ENCODE measurements around the gene NBPF4.

DNA sequence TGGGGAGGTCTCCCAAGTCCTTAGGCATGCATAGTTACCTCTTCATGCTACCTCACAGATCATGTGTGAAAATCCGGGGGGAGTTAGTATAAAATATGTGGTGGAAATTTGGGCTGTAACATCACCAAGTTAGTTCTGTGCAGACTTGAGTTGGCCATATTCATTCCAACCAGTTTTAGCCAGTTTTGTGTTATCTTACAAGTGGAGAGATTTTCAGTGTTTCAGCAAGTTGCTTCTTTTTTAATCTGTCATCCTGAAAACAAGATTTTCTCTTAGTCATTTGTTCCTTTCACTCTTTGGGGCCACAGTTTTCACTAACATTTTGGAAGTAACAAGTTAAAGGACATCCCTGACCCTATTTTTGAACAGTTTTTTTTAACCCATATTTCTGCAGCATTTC lies 55.1 kb downstream of the NBPF4 start:
- TF ChIP-seq, protein P1, sequence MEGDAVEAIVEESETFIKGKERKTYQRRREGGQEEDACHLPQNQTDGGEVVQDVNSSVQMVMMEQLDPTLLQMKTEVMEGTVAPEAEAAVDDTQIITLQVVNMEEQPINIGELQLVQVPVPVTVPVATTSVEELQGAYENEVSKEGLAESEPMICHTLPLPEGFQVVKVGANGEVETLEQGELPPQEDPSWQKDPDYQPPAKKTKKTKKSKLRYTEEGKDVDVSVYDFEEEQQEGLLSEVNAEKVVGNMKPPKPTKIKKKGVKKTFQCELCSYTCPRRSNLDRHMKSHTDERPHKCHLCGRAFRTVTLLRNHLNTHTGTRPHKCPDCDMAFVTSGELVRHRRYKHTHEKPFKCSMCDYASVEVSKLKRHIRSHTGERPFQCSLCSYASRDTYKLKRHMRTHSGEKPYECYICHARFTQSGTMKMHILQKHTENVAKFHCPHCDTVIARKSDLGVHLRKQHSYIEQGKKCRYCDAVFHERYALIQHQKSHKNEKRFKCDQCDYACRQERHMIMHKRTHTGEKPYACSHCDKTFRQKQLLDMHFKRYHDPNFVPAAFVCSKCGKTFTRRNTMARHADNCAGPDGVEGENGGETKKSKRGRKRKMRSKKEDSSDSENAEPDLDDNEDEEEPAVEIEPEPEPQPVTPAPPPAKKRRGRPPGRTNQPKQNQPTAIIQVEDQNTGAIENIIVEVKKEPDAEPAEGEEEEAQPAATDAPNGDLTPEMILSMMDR (IDR thresholded peaks at IDR 0.05), result no peak
- TF ChIP-seq POLR2A (IDR thresholded peaks at IDR 0.05) (no peak), POLR2AphosphoS5 (IDR thresholded peaks at IDR 0.05) (no peak)

All from stomach (tissue), 4 donors.